B cell (primary cell): ENCODE results near the gene MAP1S. TPM values are rescaled to one million over a fixed set of nuclear protein-coding genes. Genes with fewer than 3 reads are reported as not detected.

ENCODE experiments used
- ATAC-seq: fragments of 200-7000 bp; cut with Tn5 transposase; one replicate; pipeline ENCODE4 v1.10.0; 2021; ENCODE audit warnings: low read depth, mild to moderate bottlenecking, moderate number of reproducible peaks, moderate library complexity
- CTCF ChIA-PET: fragments of 350-600 bp; sonication (Branson Sonifier 250); formaldehyde crosslinking; loops from one replicate; lab custom pipeline; 2021; ENCODE audit warnings: antibody characterized with exemption, inconsistent platforms; lab: Charles Lee
- POLR2A ChIA-PET: fragments of 350-600 bp; sonication (Branson Sonifier 250); formaldehyde crosslinking; loops from one replicate; lab custom pipeline; 2021; ENCODE audit warnings: antibody characterized with exemption; lab: Charles Lee
- DNase-seq: peaks from one replicate; pipeline ENCODE4 v3.0.0; 2013
- H2AFZ ChIP-seq: 2 replicates; pipeline ENCODE4 v1.6.1; 2012; ENCODE audit warnings: mild to moderate bottlenecking, low read depth, low read length; ENCODE audit not compliant: insufficient read depth, poor library complexity, severe bottlenecking
- H3K27ac ChIP-seq, 2 donors: 1 replicate in 1 of 2; 2 replicates in 1 of 2; pipeline ENCODE4 v1.5.1; 2012 to 2013; ENCODE audit warnings: low read length in 2 of 2, mild to moderate bottlenecking in 2 of 2, moderate library complexity in 1 of 2
- H3K27me3 ChIP-seq, 4 experiments: fragments of 200-600 bp in 1 of 4; sonication (generic) in 1 of 4; replicated peaks in 1 of 4; 1 replicate in 2 of 4; 2 replicates in 2 of 4; pipeline versions ENCODE4 v1.6.1 to v1.7.0; 2013 to 2016; ENCODE audit warnings: low read length in 3 of 4, mild to moderate bottlenecking in 2 of 4, mixed read lengths in 1 of 4, moderate library complexity in 1 of 4; ENCODE audit not compliant: insufficient read depth in 4 of 4, control insufficient read depth in 3 of 4; ENCODE audit errors: control extremely low read depth in 1 of 4
- H3K36me3 ChIP-seq, 2 experiments: replicated peaks in 1 of 2; 1 replicate in 1 of 2; 2 replicates in 1 of 2; pipeline versions ENCODE4 v1.6.1 to v1.7.1; 2013; ENCODE audit warnings: low read length in 1 of 2; ENCODE audit not compliant: insufficient read depth in 2 of 2, control insufficient read depth in 1 of 2; ENCODE audit errors: control extremely low read depth in 1 of 2, extremely low read depth in 1 of 2
- H3K4me1 ChIP-seq, 2 donors: fragments of 200-600 bp in 1 of 2; sonication (generic) in 1 of 2; 1 replicate in 1 of 2; 2 replicates in 1 of 2; pipeline versions ENCODE4 v1.5.1 to v1.6.1; 2013 to 2017; ENCODE audit warnings: low read length in 2 of 2; ENCODE audit not compliant: control insufficient read depth in 2 of 2, insufficient read depth in 2 of 2
- H3K4me2 ChIP-seq: replicated peaks from 2 replicates; pipeline ENCODE3; 2012; ENCODE audit warnings: mild to moderate bottlenecking, low read depth, low read length; ENCODE audit not compliant: poor library complexity, severe bottlenecking
- H3K4me3 ChIP-seq, 5 experiments: fragments of 200-600 bp in 1 of 5; sonication (generic) in 1 of 5; 1 replicate in 3 of 5; 2 replicates in 2 of 5; pipeline versions ENCODE4 v1.5.1 to v1.7.0; 2011 to 2016; ENCODE audit warnings: low read length in 4 of 5, mild to moderate bottlenecking in 4 of 5, low read depth in 2 of 5, control low read depth in 1 of 5, moderate library complexity in 1 of 5; ENCODE audit not compliant: insufficient read depth in 1 of 5; ENCODE audit errors: control extremely low read depth in 1 of 5, extremely low read depth in 1 of 5
- H3K79me2 ChIP-seq: fragments of 200-600 bp; sonication (generic); one replicate; pipeline ENCODE4 v1.6.0; 2016; ENCODE audit warnings: low read length; ENCODE audit not compliant: control insufficient read depth, insufficient read depth
- H3K9ac ChIP-seq: fragments of 200-600 bp; sonication (generic); 2 replicates; pipeline ENCODE4 v1.6.1; 2017; ENCODE audit warnings: mild to moderate bottlenecking, low read length, moderate library complexity
- H3K9me3 ChIP-seq, 3 donors: one replicate each; pipeline versions ENCODE4 v1.6.1 to v1.7.1; 2013; ENCODE audit warnings: low read length in 2 of 3; ENCODE audit not compliant: control insufficient read depth in 2 of 3, insufficient read depth in 1 of 3; ENCODE audit errors: control extremely low read depth in 1 of 3
- H4K20me1 ChIP-seq: 2 replicates; pipeline ENCODE4 v1.6.0; 2012; ENCODE audit warnings: mild to moderate bottlenecking, low read length; ENCODE audit not compliant: insufficient read depth, control insufficient read depth, poor library complexity, severe bottlenecking
- H3K27ac Mint-ChIP-seq: one replicate; pipeline ENCODE4 v1.8.0; 2021; ENCODE audit warnings: mixed read lengths
- H3K27me3 Mint-ChIP-seq: one replicate; pipeline ENCODE4 v1.8.0; 2021; ENCODE audit warnings: mixed read lengths
- H3K4me1 Mint-ChIP-seq: one replicate; pipeline ENCODE4 v1.8.0; 2021; ENCODE audit warnings: mixed read lengths
- H3K4me3 Mint-ChIP-seq: one replicate; pipeline ENCODE4 v1.8.0; 2021; ENCODE audit warnings: mixed read lengths
- H3K9me3 Mint-ChIP-seq: one replicate; pipeline ENCODE4 v1.8.0; 2022; ENCODE audit warnings: mixed read lengths; ENCODE audit not compliant: insufficient read depth
- EZH2 ChIP-seq: IDR thresholded peaks from 2 replicates; pipeline ENCODE4 v1.6.1; 2012; ENCODE audit warnings: borderline replicate concordance, low read depth, mild to moderate bottlenecking, moderate library complexity, low read length; ENCODE audit not compliant: insufficient read depth, poor library complexity, severe bottlenecking
- WGBS: methylation state at CpG from one replicate; pipeline ENCODE4 v1.1.5; 2013; ENCODE audit warnings: missing lambda C conversion rate; ENCODE audit not compliant: insufficient coverage; 5-methylcytosine and 5-hydroxymethylcytosine counted together
- intact Hi-C: fragments of 100-400 bp; cut with micrococcal nuclease; formaldehyde crosslinking; loops from one replicate; pipeline ENCODE4 v1.10.0; 2022
- polyA plus RNA-seq: library from polyadenylated mRNA; depleted of rRNA; stranded (reverse); fragments of >200 nt; gene quantifications from 2 replicates; pipeline ENCODE4 v1.2.3, GENCODE V29; 2012
- total RNA-seq, 2 donors: library from RNA; stranded (reverse); fragments of 120-200 nt in 1 of 2; gene quantifications; 1 replicate in 1 of 2; 2 replicates in 1 of 2; pipeline versions ENCODE4 v1.2.3 to v1.2.4, GENCODE V29; 2013 to 2022
- TF ChIP-seq, protein P1 (sequence below): fragments of 200-600 bp; IDR thresholded peaks from one replicate; pipeline ENCODE4 v1.8.0; 2022; ENCODE audit warnings: antibody characterized with exemption, mild to moderate bottlenecking

The MAP1S gene
- total and polyA plus RNA-seq, 2 donors (not counting 1 experiment from before 2014, with no cell fraction given), result 38.2 to 83.0 TPM

DNA sequence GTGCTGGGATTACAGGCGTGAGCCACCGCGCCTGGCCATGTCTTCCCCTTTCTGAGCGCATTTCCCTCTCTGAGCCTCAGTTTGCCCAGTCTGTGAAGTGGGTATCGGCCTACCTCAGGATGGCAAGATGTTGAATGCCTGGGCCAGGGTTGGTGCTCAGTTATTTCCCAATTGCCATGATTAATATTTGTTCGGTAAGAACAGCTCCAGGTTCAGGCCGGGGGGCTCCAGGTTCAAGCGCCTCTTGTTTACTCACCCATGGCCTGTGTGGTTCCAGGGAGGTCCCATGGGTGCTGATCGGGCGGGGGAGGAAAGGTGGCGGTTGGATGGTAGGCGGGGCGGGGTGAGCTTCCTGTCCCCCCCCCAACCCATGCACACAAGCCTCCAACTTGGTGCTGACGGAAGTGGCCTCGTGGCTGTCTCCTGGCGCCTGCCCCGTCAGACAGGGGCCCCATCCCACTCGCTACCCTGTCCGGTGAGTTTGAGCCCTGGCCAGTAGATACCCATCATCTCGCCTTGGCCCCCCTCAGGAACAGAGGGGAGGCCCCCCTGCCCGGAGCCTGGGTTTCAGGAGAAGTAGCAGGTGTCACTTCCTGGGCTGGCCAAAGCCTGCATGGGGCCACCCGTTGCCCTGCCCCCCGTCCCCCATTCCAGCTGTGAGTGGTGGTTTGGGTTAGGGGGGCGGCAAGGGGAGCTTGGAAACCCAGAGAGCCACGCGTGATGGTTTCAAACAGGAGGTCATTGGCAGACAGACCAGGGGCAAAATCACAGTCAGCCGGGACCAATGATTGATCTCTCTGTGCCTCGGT lies 32.0 kb downstream of the MAP1S start, which contains the start of gene FCHO1:
FCHO1 (plus strand) TSS at position 375 of the 809 bp plus-strand sequence. CDS start 3,688 bp downstream, outside the sequence.
- Histone ChIP-seq H4K20me1 (peaks cover 14% of the 10 kb centered on the region), H2AFZ (peak within 1 kb of the TSS; percentile 75), H3K27ac (peak within 1 kb of the TSS; percentile 96 to 99), H3K4me3 (peak within 1 kb of the TSS; percentile 50 to 73 (median 67)), H3K79me2 (peaks cover 87% of the 10 kb centered on the region), H3K36me3 (peaks cover 1 to 17% of the 10 kb centered on the region in 2 experiments), H3K27me3 (no peaks in the 10 kb centered on the region), H3K4me2 (peak within 1 kb of the TSS; percentile 88), H3K9me3 (peaks cover 0 to 3% (median 0%) of the 10 kb centered on the region in 3 donors), H3K4me1 (peaks cover 71 to 93% of the 10 kb centered on the region in 2 donors), H3K9ac (peak within 1 kb of the TSS; percentile 72)
- ATAC-seq, result peak; percentile 66
- CTCF ChIA-PET, result interaction anchor here (0.5 to 11.3 kb wide), 14 partner anchors 9 to 246 kb away, joined by 3 to 122 read pairs (median 5); partner anchors contain the start of gene RPL18A
- Mint-ChIP-seq H3K27me3 (no peaks in the 10 kb centered on the region), H3K9me3 (no peaks in the 10 kb centered on the region), H3K4me1 (peaks cover 74% of the 10 kb centered on the region), H3K4me3 (peak within 1 kb of the TSS; percentile 89), H3K27ac (peak within 1 kb of the TSS; percentile 95)
- TF ChIP-seq EZH2, result no peak
- TF ChIP-seq, protein P1, sequence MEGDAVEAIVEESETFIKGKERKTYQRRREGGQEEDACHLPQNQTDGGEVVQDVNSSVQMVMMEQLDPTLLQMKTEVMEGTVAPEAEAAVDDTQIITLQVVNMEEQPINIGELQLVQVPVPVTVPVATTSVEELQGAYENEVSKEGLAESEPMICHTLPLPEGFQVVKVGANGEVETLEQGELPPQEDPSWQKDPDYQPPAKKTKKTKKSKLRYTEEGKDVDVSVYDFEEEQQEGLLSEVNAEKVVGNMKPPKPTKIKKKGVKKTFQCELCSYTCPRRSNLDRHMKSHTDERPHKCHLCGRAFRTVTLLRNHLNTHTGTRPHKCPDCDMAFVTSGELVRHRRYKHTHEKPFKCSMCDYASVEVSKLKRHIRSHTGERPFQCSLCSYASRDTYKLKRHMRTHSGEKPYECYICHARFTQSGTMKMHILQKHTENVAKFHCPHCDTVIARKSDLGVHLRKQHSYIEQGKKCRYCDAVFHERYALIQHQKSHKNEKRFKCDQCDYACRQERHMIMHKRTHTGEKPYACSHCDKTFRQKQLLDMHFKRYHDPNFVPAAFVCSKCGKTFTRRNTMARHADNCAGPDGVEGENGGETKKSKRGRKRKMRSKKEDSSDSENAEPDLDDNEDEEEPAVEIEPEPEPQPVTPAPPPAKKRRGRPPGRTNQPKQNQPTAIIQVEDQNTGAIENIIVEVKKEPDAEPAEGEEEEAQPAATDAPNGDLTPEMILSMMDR, result no peak
- POLR2A ChIA-PET, result interaction anchor here (0.6 to 2.9 kb wide), 10 partner anchors 9 to 197 kb away, joined by 3 to 12 read pairs (median 6); partner anchors contain the start of genes MAP1S and RPL18A
- intact Hi-C loops, result loop anchor here (1.0 to 10.0 kb wide), 6 partner anchors 25 to 443 kb away; partner anchors contain the start of genes MPV17L2 and RPL18A
- under 1% methylated on average over 20 of the region's 28 CpGs for WGBS
- DNase-seq, result peak; percentile 94
